ENCODE results near the gene LPIN1. TPM values are rescaled to one million over a fixed set of nuclear protein-coding genes. Genes with fewer than 3 reads are reported as not detected.

Gene LPIN1
- total RNA-seq, 1 experiment from 2014 or later = 4.4 TPM

GRCh38 chr2:11873356-11874154 is 127.1 kb downstream of the LPIN1 start:
- Histone ChIP-seq H3K56ac (ENCODE audit: insufficient read length, low read depth, low read length) (no peak overlapping the region), H3T11ph (ENCODE audit: low read length) (no peak overlapping the region), H3K27me3 (ENCODE audit: insufficient read depth, low read length) (no peaks in the 10 kb centered on the region), H3K4me1 (ENCODE audit: insufficient read depth, low read length) (no peaks in the 10 kb centered on the region), H3K9me3 (ENCODE audit: control insufficient read depth, low read depth, low read length) (no peaks in the 10 kb centered on the region), H2BK5ac (ENCODE audit: insufficient read length, low read length) (no peak overlapping the region), H3K9ac (ENCODE audit: extremely low read depth, insufficient read length, low read length) (no peak overlapping the region), H3K14ac (ENCODE audit: insufficient read depth, low read length) (no peak overlapping the region), H2AFZ (ENCODE audit: low read length) (no peak overlapping the region), H3K23me2 (ENCODE audit: insufficient read length, low read depth, low read length, poor library complexity, severe bottlenecking) (no peaks in the 10 kb centered on the region), H2BK20ac (ENCODE audit: low read depth, low read length, poor library complexity, severe bottlenecking) (no peak overlapping the region), H2AK5ac (ENCODE audit: insufficient read length, low read length) (no peak overlapping the region), H3K23ac (ENCODE audit: insufficient read length, low read depth, low read length) (no peak overlapping the region), H3K79me2 (ENCODE audit: insufficient read depth, low read length) (no peaks in the 10 kb centered on the region), H2BK12ac (ENCODE audit: insufficient read length, low read depth, low read length) (no peak overlapping the region), H4K20me1 (ENCODE audit: control insufficient read depth, insufficient read depth, insufficient read length) (no peaks in the 10 kb centered on the region), H3K27ac (ENCODE audit: insufficient read length, low read depth, low read length) (no peak overlapping the region), H3K4ac (ENCODE audit: low read depth, low read length) (no peak overlapping the region), H3K4me2 (ENCODE audit: insufficient read depth, insufficient read length, low read length) (no peak overlapping the region), H4K5ac (ENCODE audit: insufficient read length, low read depth, low read length) (no peak overlapping the region), H3K18ac (ENCODE audit: insufficient read length, low read depth, low read length) (no peak overlapping the region), H3K79me1 (ENCODE audit: insufficient read depth, low read depth, low read length, poor library complexity, severe bottlenecking) (no peaks in the 10 kb centered on the region), H4K91ac (ENCODE audit: insufficient read length, low read depth, low read length) (no peak overlapping the region), H2BK15ac (ENCODE audit: low read depth, low read length) (no peak overlapping the region), H4K8ac (replicated peaks; ENCODE audit: insufficient read length, low read depth, low read length) (no peak overlapping the region), H2BK120ac (ENCODE audit: low read depth, low read length, poor library complexity, severe bottlenecking) (no peak overlapping the region)
- H3K4me1 Mint-ChIP-seq = peaks cover 9 to 19% of the 10 kb centered on the region in 2 experiments; a peak in 3 of 4 replicates
- TF ChIP-seq CTCF (conservative IDR thresholded peaks at IDR 0.05) = no peak
- no peak overlapping the region for H3K4me3 Mint-ChIP-seq
- no peak for DNase-seq
- H3K9me3 Mint-ChIP-seq = no peaks in the 10 kb centered on the region; a peak in 1 of 5 replicates
- WGBS (ENCODE audit: extremely low coverage, insufficient read length, low lambda C conversion rate) = no CpG with 5 or more reads among the region's 11 CpGs
- no peaks in the 10 kb centered on the region for H3K27me3 Mint-ChIP-seq (ENCODE audit: low read depth)
- no peak overlapping the region for H3K27ac Mint-ChIP-seq
- H3K36me3 Mint-ChIP-seq (ENCODE audit: insufficient read depth in 1 of 3, low read depth in 3 of 3) = no peaks in the 10 kb centered on the region; a peak in 1 of 7 replicates

Data from H9 (cell line).